B cell (primary cell): ENCODE data around the gene BAG3. TPM values are rescaled to one million over a fixed set of nuclear protein-coding genes. Genes with fewer than 3 reads are reported as not detected.
A peak's percentile ranks its signal among the peaks of the same experiment; 100 is the strongest.

Experiments used
- ATAC-seq: fragments of 200-7000 bp; cut with Tn5 transposase; one replicate; pipeline ENCODE4 v1.10.0; 2021; ENCODE audit warnings: low read depth, mild to moderate bottlenecking, moderate number of reproducible peaks, moderate library complexity
- CTCF ChIA-PET: fragments of 350-600 bp; sonication (Branson Sonifier 250); formaldehyde crosslinking; loops from one replicate; lab custom pipeline; 2021; ENCODE audit warnings: antibody characterized with exemption, inconsistent platforms; lab: Charles Lee
- POLR2A ChIA-PET: fragments of 350-600 bp; sonication (Branson Sonifier 250); formaldehyde crosslinking; loops from one replicate; lab custom pipeline; 2021; ENCODE audit warnings: antibody characterized with exemption; lab: Charles Lee
- DNase-seq: peaks from one replicate; pipeline ENCODE4 v3.0.0; 2013
- H2AFZ ChIP-seq: 2 replicates; pipeline ENCODE4 v1.6.1; 2012; ENCODE audit warnings: mild to moderate bottlenecking, low read depth, low read length; ENCODE audit not compliant: insufficient read depth, poor library complexity, severe bottlenecking
- H3K27ac ChIP-seq, 2 donors: 1 replicate in 1 of 2; 2 replicates in 1 of 2; pipeline ENCODE4 v1.5.1; 2012 to 2013; ENCODE audit warnings: low read length in 2 of 2, mild to moderate bottlenecking in 2 of 2, moderate library complexity in 1 of 2
- H3K27me3 ChIP-seq, 4 experiments: fragments of 200-600 bp in 1 of 4; sonication (generic) in 1 of 4; replicated peaks in 1 of 4; 1 replicate in 2 of 4; 2 replicates in 2 of 4; pipeline versions ENCODE4 v1.6.1 to v1.7.0; 2013 to 2016; ENCODE audit warnings: low read length in 3 of 4, mild to moderate bottlenecking in 2 of 4, mixed read lengths in 1 of 4, moderate library complexity in 1 of 4; ENCODE audit not compliant: insufficient read depth in 4 of 4, control insufficient read depth in 3 of 4; ENCODE audit errors: control extremely low read depth in 1 of 4
- H3K36me3 ChIP-seq, 2 experiments: replicated peaks in 1 of 2; 1 replicate in 1 of 2; 2 replicates in 1 of 2; pipeline versions ENCODE4 v1.6.1 to v1.7.1; 2013; ENCODE audit warnings: low read length in 1 of 2; ENCODE audit not compliant: insufficient read depth in 2 of 2, control insufficient read depth in 1 of 2; ENCODE audit errors: control extremely low read depth in 1 of 2, extremely low read depth in 1 of 2
- H3K4me1 ChIP-seq, 2 donors: fragments of 200-600 bp in 1 of 2; sonication (generic) in 1 of 2; 1 replicate in 1 of 2; 2 replicates in 1 of 2; pipeline versions ENCODE4 v1.5.1 to v1.6.1; 2013 to 2017; ENCODE audit warnings: low read length in 2 of 2; ENCODE audit not compliant: control insufficient read depth in 2 of 2, insufficient read depth in 2 of 2
- H3K4me2 ChIP-seq: replicated peaks from 2 replicates; pipeline ENCODE3; 2012; ENCODE audit warnings: mild to moderate bottlenecking, low read depth, low read length; ENCODE audit not compliant: poor library complexity, severe bottlenecking
- H3K4me3 ChIP-seq, 5 experiments: fragments of 200-600 bp in 1 of 5; sonication (generic) in 1 of 5; 1 replicate in 3 of 5; 2 replicates in 2 of 5; pipeline versions ENCODE4 v1.5.1 to v1.7.0; 2011 to 2016; ENCODE audit warnings: low read length in 4 of 5, mild to moderate bottlenecking in 4 of 5, low read depth in 2 of 5, control low read depth in 1 of 5, moderate library complexity in 1 of 5; ENCODE audit not compliant: insufficient read depth in 1 of 5; ENCODE audit errors: control extremely low read depth in 1 of 5, extremely low read depth in 1 of 5
- H3K79me2 ChIP-seq: fragments of 200-600 bp; sonication (generic); one replicate; pipeline ENCODE4 v1.6.0; 2016; ENCODE audit warnings: low read length; ENCODE audit not compliant: control insufficient read depth, insufficient read depth
- H3K9ac ChIP-seq: fragments of 200-600 bp; sonication (generic); 2 replicates; pipeline ENCODE4 v1.6.1; 2017; ENCODE audit warnings: mild to moderate bottlenecking, low read length, moderate library complexity
- H3K9me3 ChIP-seq, 3 donors: one replicate each; pipeline versions ENCODE4 v1.6.1 to v1.7.1; 2013; ENCODE audit warnings: low read length in 2 of 3; ENCODE audit not compliant: control insufficient read depth in 2 of 3, insufficient read depth in 1 of 3; ENCODE audit errors: control extremely low read depth in 1 of 3
- H4K20me1 ChIP-seq: 2 replicates; pipeline ENCODE4 v1.6.0; 2012; ENCODE audit warnings: mild to moderate bottlenecking, low read length; ENCODE audit not compliant: insufficient read depth, control insufficient read depth, poor library complexity, severe bottlenecking
- H3K27ac Mint-ChIP-seq: one replicate; pipeline ENCODE4 v1.8.0; 2021; ENCODE audit warnings: mixed read lengths
- H3K27me3 Mint-ChIP-seq: one replicate; pipeline ENCODE4 v1.8.0; 2021; ENCODE audit warnings: mixed read lengths
- H3K4me1 Mint-ChIP-seq: one replicate; pipeline ENCODE4 v1.8.0; 2021; ENCODE audit warnings: mixed read lengths
- H3K4me3 Mint-ChIP-seq: one replicate; pipeline ENCODE4 v1.8.0; 2021; ENCODE audit warnings: mixed read lengths
- H3K9me3 Mint-ChIP-seq: one replicate; pipeline ENCODE4 v1.8.0; 2022; ENCODE audit warnings: mixed read lengths; ENCODE audit not compliant: insufficient read depth
- CTCF ChIP-seq: fragments of 200-600 bp; IDR thresholded peaks from one replicate; pipeline ENCODE4 v1.8.0; 2022; ENCODE audit warnings: antibody characterized with exemption, mild to moderate bottlenecking
- EZH2 ChIP-seq: IDR thresholded peaks from 2 replicates; pipeline ENCODE4 v1.6.1; 2012; ENCODE audit warnings: borderline replicate concordance, low read depth, mild to moderate bottlenecking, moderate library complexity, low read length; ENCODE audit not compliant: insufficient read depth, poor library complexity, severe bottlenecking
- WGBS: methylation state at CpG from one replicate; pipeline ENCODE4 v1.1.5; 2013; ENCODE audit warnings: missing lambda C conversion rate; ENCODE audit not compliant: insufficient coverage; 5-methylcytosine and 5-hydroxymethylcytosine counted together
- intact Hi-C: fragments of 100-400 bp; cut with micrococcal nuclease; formaldehyde crosslinking; loops from one replicate; pipeline ENCODE4 v1.10.0; 2022
- polyA plus RNA-seq: library from polyadenylated mRNA; depleted of rRNA; stranded (reverse); fragments of >200 nt; gene quantifications from 2 replicates; pipeline ENCODE4 v1.2.3, GENCODE V29; 2012
- total RNA-seq, 2 donors: library from RNA; stranded (reverse); fragments of 120-200 nt in 1 of 2; gene quantifications; 1 replicate in 1 of 2; 2 replicates in 1 of 2; pipeline versions ENCODE4 v1.2.3 to v1.2.4, GENCODE V29; 2013 to 2022

Gene BAG3
- total and polyA plus RNA-seq, 2 donors (not counting 1 experiment from before 2014, with no cell fraction given), result 3.9 to 7.4 TPM

- Mint-ChIP-seq H3K4me1 (peaks cover 47% of the 10 kb centered on the region), H3K27me3 (no peaks in the 10 kb centered on the region), H3K4me3 (no peak overlapping the region), H3K27ac (peak overlapping the region; percentile 76), H3K9me3 (no peaks in the 10 kb centered on the region)
- H3K4me2 ChIP-seq, result no peak overlapping the region
- no peaks in the 10 kb centered on the region for H3K27me3 ChIP-seq
- H2AFZ ChIP-seq, result no peak overlapping the region
- ATAC-seq (no peak), DNase-seq (peak; percentile 44)
- intact Hi-C loops, result loop anchor here (2.0 kb wide), 1 partner anchor 73 kb away; the partner anchor contains the start of gene BAG3
- TF ChIP-seq EZH2 (no peak), CTCF (no peak)
- no peaks in the 10 kb centered on the region for H4K20me1 ChIP-seq
- H3K36me3 ChIP-seq, result no peaks in the 10 kb centered on the region
- H3K4me3 ChIP-seq, result no peak overlapping the region
- POLR2A ChIA-PET, result interaction anchor here (1.5 to 4.1 kb wide), 4 partner anchors 15 to 36 kb away, joined by 3 to 65 read pairs (median 14); no protein-coding TSS in a partner anchor
- H3K4me1 ChIP-seq, result peaks cover 35 to 42% of the 10 kb centered on the region in 2 donors
- H3K79me2 ChIP-seq, result peaks cover 22% of the 10 kb centered on the region
- CTCF ChIA-PET, result interaction anchor here (1.0 to 6.5 kb wide), 4 partner anchors 12 to 37 kb away, joined by 3 to 99 read pairs (median 36); no protein-coding TSS in a partner anchor
- peaks cover 0 to 2% (median 0%) of the 10 kb centered on the region in 3 donors for H3K9me3 ChIP-seq
- H3K27ac ChIP-seq, result peak overlapping the region in 1 of 2 donors; percentile 41
- H3K9ac ChIP-seq, result no peak overlapping the region
- WGBS, result 93% methylated on average over 3 of the region's 3 CpGs
Measured at GRCh38 chr10:119723624-119724023, 72.4 kb downstream of the BAG3 start.
